ENCODE measurements around the gene ZNF98.

ZNF98 gene

GRCh38 chr19:22422211-22422610 lies at the start of gene ZNF98:
Gene ZNF98 (minus strand): TSS chr19:22422346. CDS start chr19:22422224, 122 bp downstream.
- DNase-seq = no peak

GRCh38 chr19:22446605-22447004 lies 24.5 kb upstream of the ZNF98 start:
- no peak for DNase-seq

GRCh38 chr19:22438011-22438410 lies 15.9 kb upstream of the ZNF98 start:
- no peak for DNase-seq

- DNase-seq = no peak
These were observed 6.1 kb upstream of the ZNF98 start for GRCh38 chr19:22427960-22428913.

GRCh38 chr19:22427547-22427946 lies 5.4 kb upstream of the ZNF98 start:
- DNase-seq = no peak

- DNase-seq = no peak
These were observed 4.8 kb upstream of the ZNF98 start for GRCh38 chr19:22426901-22427300.

- DNase-seq = no peak
These were observed 349 bp downstream of the ZNF98 start for GRCh38 chr19:22421797-22422196.

GRCh38 chr19:22354665-22355064 lies 67.5 kb downstream of the ZNF98 start:
- no peak for DNase-seq

Data from bone marrow (tissue), 2 donors.